ENCODE results near the gene TBL1X. TPM values are rescaled to one million over a fixed set of nuclear protein-coding genes. Genes with fewer than 3 reads are reported as not detected.

TBL1X gene
- total and polyA plus RNA-seq, 2 donors (not counting 3 experiments of a cell fraction or from before 2014, with no cell fraction given): 8.7 to 25.3 TPM

- H3K9me3 ChIP-seq (replicated peaks; ENCODE audit: control insufficient read depth, insufficient read depth, low read length): no peaks in the 10 kb centered on the region
- ChIA-PET CTCF (no interaction called here), POLR2A (no interaction called here)
- no peak overlapping the region for H3K4me2 ChIP-seq (ENCODE audit: insufficient read depth, low read length)
- no peak overlapping the region for H3K4me3 ChIP-seq (replicated peaks in 1 of 3; ENCODE audit: insufficient read depth in 1 of 3, low read depth in 1 of 3, low read length in 3 of 3)
- H3K9me1 ChIP-seq (replicated peaks; ENCODE audit: control insufficient read depth, extremely low read depth, insufficient read depth, low read length): no peaks in the 10 kb centered on the region
- BruUV-seq (replicated peaks): no TSS peak
- no peak overlapping the region for H3K9ac ChIP-seq (replicated peaks; ENCODE audit: extremely low read depth, insufficient read depth, low read length)
- no peak for FAIRE-seq
- dilution Hi-C loops (cut with MboI; ENCODE audit: extremely low pct_ligation_motif_present, low sequenced_read_pairs): no loop called here
- H3K79me2 ChIP-seq (ENCODE audit: control insufficient read depth, insufficient read depth, low read length): no peaks in the 10 kb centered on the region
- H4K20me1 ChIP-seq (replicated peaks; ENCODE audit: control insufficient read depth, extremely low read depth, insufficient read depth, low read length): no peaks in the 10 kb centered on the region
- intact Hi-C loops (cut with micrococcal nuclease): no loop called here
- DNase-seq (ENCODE audit: low read depth, low spot score): no peak
- H3K27me3 ChIP-seq (ENCODE audit: control insufficient read depth in 2 of 2, insufficient read depth in 2 of 2, low read length in 2 of 2): no peaks in the 10 kb centered on the region
- no peaks in the 10 kb centered on the region for H3K36me3 ChIP-seq (ENCODE audit: control insufficient read depth in 2 of 2, extremely low read depth in 1 of 2, insufficient read depth in 2 of 2, low read length in 2 of 2)
- no peak overlapping the region for H3K27ac ChIP-seq (ENCODE audit: insufficient read depth, low read depth, low read length)
- H3K4me1 ChIP-seq (ENCODE audit: control insufficient read depth, extremely low read depth, insufficient read depth, low read length): no peaks in the 10 kb centered on the region
- H2AFZ ChIP-seq (ENCODE audit: low read depth, low read length): no peak overlapping the region
- no peak for TF ChIP-seq CTCF (IDR thresholded peaks at IDR 0.05; ENCODE audit: extremely low read depth in 1 of 2, insufficient read depth in 1 of 2, low read depth in 1 of 2, low read length in 2 of 2)
- TF ChIP-seq EZH2 (IDR thresholded peaks at IDR 0.05; ENCODE audit: borderline replicate concordance, low read depth, low read length, severe bottlenecking): no peak
- TF ChIP-seq POLR2A (IDR thresholded peaks at IDR 0.05; ENCODE audit: low read depth, low read length): no peak
- no peak for TF ChIP-seq JUN (IDR thresholded peaks at IDR 0.05; ENCODE audit: borderline replicate concordance, insufficient read depth, insufficient read length, low read depth)
- TF ChIP-seq GATA2 (IDR thresholded peaks at IDR 0.05; ENCODE audit: insufficient read depth, insufficient read length, low read depth, low read length): no peak
- TF ChIP-seq, protein P1, sequence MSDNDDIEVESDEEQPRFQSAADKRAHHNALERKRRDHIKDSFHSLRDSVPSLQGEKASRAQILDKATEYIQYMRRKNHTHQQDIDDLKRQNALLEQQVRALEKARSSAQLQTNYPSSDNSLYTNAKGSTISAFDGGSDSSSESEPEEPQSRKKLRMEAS (IDR thresholded peaks at IDR 0.05; ENCODE audit: insufficient read depth, insufficient read length): no peak
- TF ChIP-seq FOS (IDR thresholded peaks at IDR 0.05; ENCODE audit: borderline replicate concordance, insufficient read depth, low read length): no peak
- TF ChIP-seq POLR2AphosphoS5 (IDR thresholded peaks at IDR 0.05; ENCODE audit: insufficient read depth, low read depth, low read length): no peak
- TF ChIP-seq MYC (IDR thresholded peaks at IDR 0.05; ENCODE audit: low read depth, low read length): no peak
These were observed 154.3 kb downstream of the TBL1X start for GRCh38 chrX:9619133-9619532.

Data from endothelial cell of umbilical vein (primary cell).